ENCODE measurements around the gene BAG1.
A peak's percentile ranks its signal among the peaks of the same experiment; 100 is the strongest.

Gene BAG1

GRCh38 chr9:33241298-33241697 lies 23.2 kb downstream of the BAG1 start:
- no peak for DNase-seq

DNA sequence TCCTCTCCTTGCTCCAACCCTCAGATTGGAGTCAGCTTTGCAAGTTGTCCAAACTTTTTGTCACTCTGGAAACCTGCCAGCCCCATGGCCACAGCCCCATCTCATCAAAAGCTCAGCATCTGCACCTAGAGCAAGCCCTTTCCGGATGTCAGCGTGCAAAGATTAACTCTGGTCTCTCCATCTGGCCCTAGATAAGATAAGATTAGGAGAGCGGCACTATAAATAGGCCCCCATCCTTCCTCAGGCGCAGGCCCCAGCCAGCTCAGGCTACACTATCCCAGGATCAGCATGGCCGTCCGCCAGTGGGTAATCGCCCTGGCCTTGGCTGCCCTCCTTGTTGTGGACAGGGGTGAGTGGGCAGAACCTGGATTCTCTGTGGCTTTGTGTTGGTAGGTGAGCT lies 24.6 kb downstream of the BAG1 start, which contains the start of gene SPINK4:
SPINK4 (plus strand) TSS at position 247 of the 400 bp plus-strand sequence; CDS start at position 289, 42 bp downstream.
- no peak for DNase-seq

- no peak for DNase-seq
Measured at GRCh38 chr9:33236571-33236970, 27.9 kb downstream of the BAG1 start.

- no peak for DNase-seq
Measured at GRCh38 chr9:33234511-33235467, 29.7 kb downstream of the BAG1 start.

DNA sequence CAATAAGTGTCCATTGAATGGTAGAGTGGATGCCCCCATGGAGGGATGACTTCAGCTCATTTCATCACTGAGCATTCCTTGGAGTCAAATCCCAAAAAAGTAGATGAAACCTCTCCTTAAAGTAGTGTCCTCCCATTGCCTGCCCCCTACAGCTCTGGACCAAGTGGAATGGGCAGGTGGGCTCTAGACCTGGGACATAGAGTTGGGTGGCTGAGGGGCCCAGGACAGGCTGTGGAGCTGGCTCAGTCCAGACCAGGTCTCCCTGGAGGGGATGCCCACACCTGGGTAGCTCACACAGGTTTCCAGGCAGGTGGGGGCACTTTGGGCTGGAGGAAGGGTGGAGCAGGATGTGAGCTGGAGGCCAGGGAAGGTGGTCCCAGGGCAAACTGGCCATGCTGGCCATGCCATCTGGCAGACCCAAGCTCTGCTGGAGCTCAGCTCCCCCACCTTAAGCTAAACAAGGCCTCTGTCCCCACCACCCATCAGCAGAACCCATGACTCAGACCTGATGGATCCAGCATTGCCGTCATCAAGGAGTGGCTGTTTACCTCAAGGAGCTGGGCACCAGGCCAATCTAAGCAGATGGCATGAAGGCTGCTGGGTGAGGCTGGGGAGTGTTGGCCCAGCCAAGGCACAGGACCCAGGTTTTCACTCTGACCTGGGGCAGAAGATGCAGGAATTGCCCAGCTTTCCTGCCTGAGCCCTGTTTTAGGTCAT lies 30.7 kb downstream of the BAG1 start:
- DNase-seq, result no peak

GRCh38 chr9:33232815-33233214 lies 31.7 kb downstream of the BAG1 start:
- no peak for DNase-seq

DNA sequence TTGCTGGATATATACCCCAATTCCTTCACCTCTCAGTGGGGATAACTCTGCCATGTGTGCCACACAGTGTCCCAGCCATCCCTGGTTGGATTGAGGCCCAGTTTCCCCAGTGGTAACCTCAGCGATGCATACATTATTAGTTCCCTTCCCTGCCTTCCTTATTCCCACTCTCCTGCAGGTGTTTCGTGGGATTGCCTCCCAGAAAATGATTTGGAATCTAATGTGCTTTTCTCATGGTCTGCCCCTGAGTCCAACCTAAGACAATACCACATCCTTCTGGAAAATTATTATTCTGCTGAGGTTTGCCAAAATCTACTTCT lies 32.9 kb downstream of the BAG1 start:
- no peak for DNase-seq

GRCh38 chr9:33230756-33231622 lies 33.5 kb downstream of the BAG1 start:
- peak in 1 of 3 donors; percentile 10 for DNase-seq

- DNase-seq, result peak in 1 of 3 donors; percentile 16
Measured at GRCh38 chr9:33229359-33230114, 35.0 kb downstream of the BAG1 start.

DNA sequence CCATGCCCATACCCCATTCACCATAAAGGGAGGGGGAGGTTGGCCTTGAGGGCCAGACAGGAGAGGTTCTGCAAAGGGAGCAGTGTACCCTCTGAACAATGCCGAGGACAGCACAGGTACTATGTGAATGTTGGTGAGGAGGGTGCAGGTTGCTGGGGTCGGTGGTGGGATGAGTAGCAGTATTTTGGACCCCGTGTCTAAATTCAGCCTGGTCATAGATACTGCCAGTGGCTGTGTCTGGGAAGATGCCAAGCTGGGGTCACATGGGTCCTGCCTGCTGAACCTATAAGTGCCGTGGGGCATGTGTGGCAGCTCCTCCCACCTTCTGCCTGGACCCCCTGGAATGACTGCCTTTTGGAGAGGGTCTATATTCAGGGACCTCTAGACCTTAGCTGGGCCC lies 35.9 kb downstream of the BAG1 start:
- no peak for DNase-seq

DNA sequence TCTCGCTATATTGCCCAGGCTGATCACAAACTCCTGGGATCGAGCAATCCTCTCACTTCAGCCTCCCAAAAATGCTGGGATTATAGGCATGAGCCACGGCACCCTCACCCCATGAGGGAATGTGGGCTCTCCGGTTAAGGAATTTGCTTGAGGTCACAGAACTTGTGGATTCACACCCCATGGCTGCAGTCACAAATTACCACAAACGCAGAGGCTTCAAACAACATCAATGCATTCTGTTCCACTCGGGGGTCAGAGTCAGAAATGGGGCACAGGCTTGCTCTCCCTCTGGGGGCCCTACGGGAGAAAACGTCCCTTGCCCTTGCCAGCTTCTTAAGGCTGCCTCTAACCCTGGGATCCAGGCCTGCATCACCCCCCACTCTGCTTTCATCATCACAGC lies 36.8 kb downstream of the BAG1 start:
- DNase-seq, result no peak

DNA sequence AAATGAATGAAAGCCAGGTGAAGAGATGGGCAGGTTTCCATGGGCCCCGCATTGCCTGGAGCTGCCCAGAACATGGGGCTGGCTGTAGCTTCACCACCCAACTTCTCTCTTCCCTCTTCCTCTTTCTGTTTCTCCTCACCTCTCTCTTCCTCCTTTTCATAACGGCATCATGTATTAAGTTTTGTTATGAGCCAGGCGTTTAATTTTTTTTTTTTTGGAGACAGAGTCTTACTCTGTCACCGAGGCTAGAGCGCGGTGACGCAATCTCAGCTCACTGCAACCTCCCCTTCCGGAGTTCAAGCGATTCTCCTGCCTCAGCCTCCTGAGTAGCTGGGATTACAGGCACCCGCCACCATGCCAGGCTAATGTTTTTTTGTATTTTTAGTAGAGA lies 37.5 kb downstream of the BAG1 start:
- peak; percentile 87 to 94 (median 90) for DNase-seq

GRCh38 chr9:33225319-33226147 lies 39.0 kb downstream of the BAG1 start:
- peak; percentile 84 to 90 (median 89) for DNase-seq

GRCh38 chr9:33223696-33224095 lies 40.8 kb downstream of the BAG1 start:
- DNase-seq, result peak; percentile 16 to 45 (median 25)

DNA sequence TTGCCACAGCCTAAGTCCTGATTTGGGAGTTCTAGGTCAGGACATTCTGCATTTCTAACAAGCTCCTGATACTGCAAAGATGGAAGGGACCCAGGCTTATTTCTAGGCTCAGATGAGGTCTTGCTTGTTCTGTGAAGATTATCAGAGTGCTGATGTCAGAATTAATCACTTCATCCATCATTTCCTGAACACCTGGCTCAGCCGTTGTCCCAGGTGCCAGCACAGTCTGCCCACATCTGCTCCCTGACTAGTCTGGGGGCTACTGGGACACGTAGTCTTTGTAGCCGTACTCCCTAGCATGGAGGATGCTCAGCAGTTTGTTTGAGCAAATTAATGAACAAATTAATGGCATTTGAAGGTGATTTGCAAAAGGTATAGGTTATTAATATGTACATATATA lies 42.5 kb downstream of the BAG1 start:
- DNase-seq, result no peak

- DNase-seq, result no peak
Measured at GRCh38 chr9:33221568-33221884, 43.0 kb downstream of the BAG1 start.

DNA sequence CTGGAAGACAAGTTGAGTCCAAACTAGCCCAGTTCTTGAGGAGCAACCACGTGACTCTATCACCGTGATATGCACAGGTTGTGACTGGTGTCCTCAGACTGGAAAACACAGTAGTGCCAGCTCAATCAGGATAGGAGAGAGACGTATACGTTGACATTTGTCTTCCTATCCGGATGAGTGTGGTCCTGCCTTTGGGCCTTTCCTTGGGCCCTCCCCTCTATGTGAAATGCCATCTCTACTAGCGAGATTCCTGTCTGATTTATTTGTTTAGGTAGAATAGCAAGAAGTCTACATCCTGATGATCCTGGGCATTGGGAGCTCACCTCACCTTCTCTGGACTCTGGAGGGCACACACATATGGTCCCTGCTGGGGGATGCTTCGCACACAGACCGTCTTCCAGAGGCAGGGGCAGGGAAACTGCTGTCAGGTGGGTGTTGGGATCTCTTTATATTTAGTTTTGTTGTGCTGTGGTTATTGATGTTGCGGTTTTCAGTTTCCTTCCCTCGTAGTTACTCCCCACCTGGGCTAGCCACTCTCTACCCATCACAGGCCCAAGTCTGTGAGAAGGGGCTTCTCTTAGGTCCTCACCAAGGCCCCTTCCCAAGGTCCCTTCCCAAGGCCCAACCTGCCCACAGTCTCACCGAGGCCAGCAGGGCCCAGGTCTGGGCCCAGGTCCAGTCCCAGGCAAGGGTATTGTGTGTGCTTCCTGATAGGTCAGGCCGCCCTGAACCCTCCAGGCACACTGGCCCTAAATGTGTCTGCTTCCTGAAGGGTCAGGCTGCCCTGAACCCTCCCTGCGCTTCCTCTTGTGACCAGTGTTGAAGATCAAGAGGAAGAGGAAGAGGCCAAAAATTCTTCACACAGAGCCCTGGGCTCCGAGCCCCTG lies 43.6 kb downstream of the BAG1 start:
- DNase-seq, result peak; percentile 29 to 39 (median 33)

DNA sequence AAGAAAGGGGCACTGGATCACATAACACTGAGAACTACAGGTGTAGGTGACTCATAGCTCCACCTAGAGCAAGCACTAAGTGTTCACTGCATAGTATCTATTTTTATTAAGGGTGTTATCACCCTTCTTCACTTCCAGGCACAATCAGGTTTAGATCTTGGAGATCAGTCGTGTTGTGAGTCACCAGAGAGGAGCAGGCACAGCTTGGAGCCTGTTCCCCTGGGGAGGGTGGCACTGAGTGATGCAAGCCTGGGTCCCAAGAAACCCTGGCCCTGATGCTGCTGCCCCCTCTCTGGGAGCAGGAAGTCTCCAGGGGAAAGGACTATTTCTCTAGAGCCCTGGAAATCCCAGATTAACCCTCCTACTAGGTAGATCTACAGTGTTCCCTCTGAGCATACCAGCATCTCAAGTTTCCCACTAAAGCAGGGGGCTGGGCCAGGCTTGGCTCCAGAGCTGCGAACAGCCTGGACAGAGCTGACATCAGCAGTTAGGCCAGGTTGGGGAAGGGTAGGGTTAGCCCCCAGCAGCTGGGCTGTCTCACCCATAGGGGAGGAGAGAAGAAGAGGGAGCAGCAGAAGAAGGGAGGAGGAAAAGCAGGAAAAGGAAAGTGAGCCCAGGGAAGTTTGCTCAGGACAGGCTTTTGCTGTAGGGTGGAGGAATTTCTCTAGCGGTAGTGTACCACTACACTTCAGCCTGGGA lies 52.7 kb downstream of the BAG1 start:
- peak in 1 of 3 donors; percentile 29 for DNase-seq

DNA sequence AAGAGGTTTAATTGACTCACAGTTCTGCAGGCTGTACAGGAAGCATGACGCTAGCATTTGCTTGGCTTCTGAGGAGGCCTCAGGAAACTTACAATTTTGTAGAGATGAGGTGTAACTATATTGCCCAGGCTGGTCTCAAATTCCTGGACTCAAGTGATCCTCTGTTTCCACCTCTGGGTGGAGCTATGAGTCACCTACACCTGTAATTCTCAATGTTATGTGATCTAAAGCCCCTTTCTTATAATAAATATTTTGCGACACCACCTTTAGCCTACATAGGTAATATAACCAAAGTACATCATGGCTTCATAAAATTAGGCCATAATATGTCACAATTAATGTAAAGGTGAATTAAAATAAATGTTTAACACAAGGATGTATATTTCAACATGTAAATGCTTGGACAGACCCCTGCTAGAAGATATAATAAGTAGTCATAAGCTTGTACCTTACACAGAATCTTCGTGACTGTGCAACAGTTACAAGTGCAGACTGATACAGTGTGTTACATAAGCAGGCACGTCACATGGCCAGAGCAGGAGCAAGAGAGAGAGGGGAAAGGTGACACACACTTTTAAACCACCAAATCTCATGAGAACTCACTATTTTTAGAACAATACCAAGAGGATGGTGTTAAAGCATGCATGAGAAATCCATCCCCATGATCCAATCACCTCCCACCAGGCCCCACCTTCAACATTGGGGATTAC lies 54.3 kb downstream of the BAG1 start:
- no peak for DNase-seq

Measured in suppressor macrophage treated with lipopolysaccharide for 1 hour (primary cell).